Measurements from ENCODE around the gene SNX22.

The SNX22 gene

DNA sequence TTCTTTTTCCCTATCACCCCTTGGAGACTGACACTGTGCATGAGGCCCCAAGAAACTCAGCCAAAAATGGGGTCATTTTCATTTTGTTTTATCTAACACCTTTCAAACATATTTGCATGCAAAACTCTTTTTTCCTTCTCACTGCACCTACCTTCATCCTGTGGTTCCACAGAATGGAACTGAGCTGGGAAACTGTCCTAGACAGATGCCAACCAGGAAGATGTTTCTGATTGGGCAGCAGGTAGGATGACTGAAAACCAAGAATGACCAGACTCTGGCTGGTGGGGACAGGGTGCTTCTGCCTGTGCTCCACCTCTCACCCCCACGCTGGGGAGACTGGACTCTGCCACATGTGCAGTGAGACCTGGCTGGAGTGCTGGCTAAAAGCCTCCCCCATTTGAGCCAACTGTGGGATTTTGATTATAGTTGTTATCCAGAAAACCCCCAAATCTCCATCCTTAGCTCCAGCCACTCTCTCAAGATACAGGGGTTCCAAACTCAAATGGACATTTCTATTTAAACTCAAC, 6.1 kb downstream of the SNX22 start:
- DNase-seq, result no peak

DNA sequence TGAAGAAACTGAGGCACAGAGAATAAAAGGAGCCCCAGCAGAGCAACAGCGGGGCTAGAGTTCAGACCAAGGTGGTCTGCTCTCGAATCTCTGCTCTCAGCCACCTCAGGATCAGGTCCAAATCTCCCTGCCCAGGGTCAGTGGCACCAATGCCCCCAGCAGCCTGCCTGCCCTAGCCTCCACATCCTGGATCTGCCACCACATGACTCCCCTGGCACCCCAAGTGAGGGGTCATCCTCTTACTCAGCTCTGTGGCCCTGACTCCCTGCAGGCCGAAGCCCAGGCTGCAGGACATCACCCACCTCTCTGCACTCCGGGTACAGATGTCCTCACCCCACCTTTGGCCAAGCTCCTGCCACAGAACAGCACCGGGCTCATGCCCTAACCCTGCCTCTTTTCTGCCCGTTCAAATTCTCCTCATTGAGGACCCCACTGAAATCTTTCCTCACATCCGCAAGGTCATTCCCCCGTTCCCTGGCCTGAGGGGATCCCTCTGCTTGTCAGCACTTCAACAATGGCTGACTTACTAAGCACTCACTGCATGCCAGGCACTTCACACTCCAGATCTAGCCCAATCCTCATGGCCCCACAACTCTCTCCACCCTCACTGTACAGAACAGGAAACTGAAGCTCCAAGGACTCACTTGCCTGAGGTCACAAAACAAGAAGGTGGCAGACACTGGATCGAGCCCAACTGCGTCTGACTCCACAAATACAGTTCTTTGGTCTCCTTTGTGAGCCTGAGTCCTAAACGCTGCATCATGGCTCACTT, 7.0 kb downstream of the SNX22 start:
- no peak for DNase-seq

- DNase-seq, result no peak
Observed at GRCh38 chr15:64161688-64162477, 10.4 kb downstream of the SNX22 start.

- DNase-seq, result no peak
Observed at GRCh38 chr15:64162478-64162868, 10.9 kb downstream of the SNX22 start.

GRCh38 chr15:64162869-64163658, 11.5 kb downstream of the SNX22 start, which contains the start of gene PPIB:
TSS of gene PPIB (minus strand) at chr15:64163022. CDS start at chr15:64162986, 36 bp downstream.
- peak; percentile 98 for DNase-seq

DNA sequence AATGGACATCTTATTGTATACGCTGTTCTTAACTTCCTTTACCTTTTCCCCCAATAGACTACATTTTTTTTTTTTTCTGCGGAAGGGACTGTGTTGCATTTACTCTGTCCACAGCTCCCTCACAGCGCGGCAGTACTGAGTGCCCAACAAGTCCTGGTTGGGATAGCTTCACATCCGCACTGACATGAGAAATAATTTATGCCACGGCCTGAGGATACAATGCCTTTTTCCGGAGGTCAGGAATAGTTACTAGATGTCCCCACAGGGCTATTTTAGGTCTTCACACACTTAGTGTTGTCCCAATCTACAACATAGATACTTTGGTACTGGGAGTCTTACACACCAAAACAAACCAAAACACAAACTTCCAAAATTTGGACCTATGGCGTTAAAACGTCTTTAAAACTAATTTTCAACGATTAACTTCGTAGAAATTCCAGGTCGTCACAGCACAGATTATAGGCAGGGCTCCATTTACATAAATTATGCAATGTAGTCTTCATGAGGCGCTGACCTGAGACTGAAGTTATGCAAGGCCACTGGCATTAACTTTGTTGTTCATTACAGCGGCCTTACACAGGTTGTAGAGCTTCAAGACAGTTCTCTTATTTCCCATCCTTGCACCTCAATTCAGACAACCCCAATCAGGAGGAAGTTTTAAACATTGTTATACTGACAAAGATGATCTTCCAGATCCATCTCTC, 12.3 kb downstream of the SNX22 start:
- peak; percentile 17 for DNase-seq

DNA sequence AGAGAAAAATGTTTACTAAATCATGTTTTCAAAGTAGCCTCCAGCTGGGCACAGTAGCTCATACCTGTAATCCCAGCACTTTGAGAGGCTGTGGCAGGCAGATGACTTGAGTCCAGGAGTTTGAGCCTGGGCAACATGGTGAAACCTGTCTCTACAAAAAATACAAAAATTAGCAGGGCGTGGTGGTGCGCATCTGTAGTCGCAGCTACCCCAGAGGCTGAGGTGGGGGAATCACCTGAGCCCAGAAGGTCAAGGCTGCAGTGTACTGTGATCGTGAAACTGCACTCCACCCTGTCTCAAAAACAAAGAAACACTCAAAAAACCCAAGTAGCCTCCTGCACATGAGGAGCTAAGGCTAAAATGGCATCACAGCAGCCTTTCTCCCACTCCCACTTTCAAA, 12.9 kb downstream of the SNX22 start:
- no peak for DNase-seq

- DNase-seq, result no peak
Observed at GRCh38 chr15:64166102-64166890, 14.8 kb downstream of the SNX22 start.

DNA sequence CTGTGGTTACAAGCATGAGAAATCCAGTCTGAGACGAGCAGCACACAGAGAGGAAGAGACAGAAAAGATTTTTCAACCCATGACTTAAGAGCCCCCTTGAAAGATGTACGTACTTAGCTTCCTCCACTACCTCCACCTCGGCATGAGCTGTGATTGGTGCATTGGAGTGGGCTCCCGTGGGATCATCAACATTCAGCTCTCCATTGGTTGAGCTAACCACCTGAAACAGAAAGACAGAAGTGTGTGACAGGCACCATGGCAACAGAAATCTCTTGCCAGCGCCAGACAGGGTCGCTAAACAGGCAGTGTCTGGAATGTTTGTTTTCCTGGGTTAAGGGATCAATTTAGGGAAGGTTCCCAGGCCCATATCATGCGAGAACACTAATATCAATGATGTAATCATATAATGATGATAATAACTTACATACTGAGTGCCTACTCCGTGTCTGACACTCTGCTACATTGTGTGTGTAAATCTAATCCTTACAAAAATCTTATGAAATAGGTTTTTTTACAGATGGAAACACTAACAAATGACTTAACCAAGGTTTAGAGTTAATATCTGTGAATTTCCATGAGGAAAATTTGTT, 28.8 kb downstream of the SNX22 start:
- DNase-seq, result no peak

- no peak for DNase-seq
Observed at GRCh38 chr15:64182859-64183370, 31.4 kb downstream of the SNX22 start.

GRCh38 chr15:64185146-64185911, 33.8 kb downstream of the SNX22 start:
- no peak for DNase-seq

GRCh38 chr15:64187396-64188191, 36.1 kb downstream of the SNX22 start:
- no peak for DNase-seq

DNA sequence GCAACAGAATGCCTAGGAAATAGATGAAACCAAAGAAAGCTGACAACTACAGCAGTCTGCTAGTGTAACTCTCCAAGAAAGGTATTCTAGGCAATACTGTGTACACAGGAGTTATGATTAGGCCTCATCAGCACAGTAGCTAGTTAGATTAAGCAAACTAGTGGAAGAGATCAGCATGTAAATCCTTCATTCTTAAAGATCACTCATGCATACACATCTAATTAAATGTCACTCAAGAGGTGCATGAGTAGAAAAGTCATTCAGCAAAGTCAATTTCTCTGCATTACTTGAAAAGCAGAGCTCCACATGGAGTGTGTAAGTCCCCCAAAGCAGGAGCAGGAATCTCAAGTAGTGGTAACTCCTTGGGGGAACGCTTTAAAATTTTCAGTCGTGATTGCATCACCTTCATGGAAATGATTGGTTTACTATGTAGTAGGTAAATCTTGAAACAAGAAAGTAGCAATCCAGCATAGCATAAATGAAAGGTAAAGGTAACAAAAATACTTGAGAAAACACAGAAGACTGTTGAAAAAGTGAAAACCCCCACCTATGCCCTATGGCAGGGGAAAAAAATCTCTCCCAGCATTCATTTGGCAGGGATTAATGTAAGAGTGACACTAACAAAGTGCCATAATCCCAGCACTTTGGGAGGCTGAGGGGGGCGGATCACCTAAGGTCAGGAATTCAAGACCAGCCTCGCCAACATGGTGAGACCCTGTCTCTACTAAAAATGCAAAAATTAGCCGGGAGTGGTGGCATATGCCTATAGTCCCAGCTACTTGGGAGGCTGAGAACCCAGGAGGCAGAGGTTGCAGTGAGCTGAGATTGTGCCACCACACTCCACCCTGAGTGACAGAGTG, 40.7 kb downstream of the SNX22 start:
- no peak for DNase-seq

DNA sequence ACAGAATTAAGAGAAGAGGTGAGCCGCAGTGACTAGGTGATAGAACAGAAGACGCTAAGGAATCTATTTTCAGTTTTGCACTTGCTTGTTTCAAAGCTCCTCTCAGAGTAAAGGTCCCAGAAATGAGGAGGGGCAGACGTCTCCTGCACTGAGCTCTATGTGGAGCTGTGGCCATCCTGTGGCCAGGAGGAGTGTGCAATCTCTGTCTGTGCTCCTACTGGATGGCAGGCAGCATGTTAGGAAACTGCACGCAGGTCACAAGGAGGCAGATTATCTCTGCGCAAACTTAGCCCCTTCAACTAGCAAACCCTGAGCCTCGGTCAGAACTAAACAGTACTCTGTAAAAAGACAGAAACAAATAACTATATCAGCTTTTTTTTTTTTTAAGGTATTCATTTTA, 42.4 kb downstream of the SNX22 start:
- DNase-seq, result no peak

DNA sequence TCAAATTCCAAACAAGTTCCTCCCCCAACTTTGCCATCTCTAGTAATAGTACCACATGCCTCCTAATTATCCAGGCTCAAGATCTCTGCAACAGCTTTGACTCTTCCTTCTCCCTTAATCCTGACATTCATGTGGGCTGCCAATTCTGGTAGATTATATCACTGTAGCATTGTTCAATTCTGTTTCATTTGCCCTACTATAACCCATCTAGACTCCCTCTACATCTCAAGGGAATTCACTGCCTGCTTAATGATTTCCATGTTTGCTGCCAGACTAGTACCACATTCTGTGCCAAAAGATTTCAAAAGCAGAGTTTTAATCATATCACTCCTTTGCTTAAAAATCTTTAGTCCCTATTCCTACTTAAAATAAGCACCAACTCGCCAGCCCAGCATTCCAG, 45.9 kb downstream of the SNX22 start:
- DNase-seq, result no peak

GRCh38 chr15:64205202-64205601, 53.7 kb downstream of the SNX22 start:
- no peak for DNase-seq

All from HCEC 1CT (cell line).